Astrocyte (in vitro differentiated cells and primary cell): ENCODE measurements around the gene ZNF138. TPM values are rescaled to one million over a fixed set of nuclear protein-coding genes. Genes with fewer than 3 reads are reported as not detected.

ENCODE experiments used
- DNase-seq: peaks from one replicate; pipeline ENCODE4 v3.0.0-alpha.2; 2010; ENCODE audit warnings: low read depth
- FAIRE-seq: peaks from 2 replicates; lab custom pipeline; 2011; peaks lifted over from hg19 to GRCh38; lab: Jason Lieb, UNC
- H2AFZ ChIP-seq: 2 replicates; pipeline ENCODE4 v1.6.0; 2012; ENCODE audit warnings: low read depth, low read length, inconsistent platforms
- H3K27ac ChIP-seq: 2 replicates; pipeline ENCODE4 v1.5.1; 2011; ENCODE audit warnings: low read depth, low read length, inconsistent platforms
- H3K27me3 ChIP-seq: 2 replicates; pipeline ENCODE4 v1.6.0; 2011; ENCODE audit warnings: low read length, inconsistent platforms; ENCODE audit not compliant: insufficient read depth
- H3K36me3 ChIP-seq: 2 replicates; pipeline ENCODE4 v1.5.1; 2011; ENCODE audit warnings: low read length, inconsistent platforms; ENCODE audit not compliant: insufficient read depth
- H3K4me1 ChIP-seq: 2 replicates; pipeline ENCODE4 v1.5.1; 2011; ENCODE audit warnings: low read length, inconsistent platforms; ENCODE audit not compliant: insufficient read depth
- H3K4me2 ChIP-seq: 2 replicates; pipeline ENCODE4 v1.6.0; 2012; ENCODE audit warnings: low read length, inconsistent platforms
- H3K4me3 ChIP-seq: 2 replicates; pipeline ENCODE4 v1.5.1; 2011; ENCODE audit warnings: low read depth, mild to moderate bottlenecking, low read length, inconsistent platforms; ENCODE audit not compliant: insufficient read depth
- H3K79me2 ChIP-seq: 2 replicates; pipeline ENCODE4 v1.6.0; 2012; ENCODE audit warnings: mild to moderate bottlenecking, low read length, inconsistent platforms; ENCODE audit not compliant: insufficient read depth
- H3K9ac ChIP-seq: 2 replicates; pipeline ENCODE4 v1.6.0; 2012; ENCODE audit warnings: mild to moderate bottlenecking, low read length, inconsistent platforms
- H3K9me3 ChIP-seq: 2 replicates; pipeline ENCODE4 v1.5.1; 2012; ENCODE audit warnings: low read depth, mild to moderate bottlenecking, low read length, inconsistent platforms; ENCODE audit not compliant: insufficient read depth
- H4K20me1 ChIP-seq: 2 replicates; pipeline ENCODE4 v1.6.0; 2012; ENCODE audit warnings: low read length, inconsistent platforms; ENCODE audit not compliant: insufficient read depth
- H3K27ac Mint-ChIP-seq: one replicate; pipeline ENCODE4 v1.8.0; 2021; ENCODE audit warnings: mild to moderate bottlenecking, mixed read lengths; ENCODE audit not compliant: unreplicated experiment
- H3K27me3 Mint-ChIP-seq: one replicate; pipeline ENCODE4 v1.8.0; 2021; ENCODE audit warnings: low read depth, mixed read lengths; ENCODE audit not compliant: unreplicated experiment
- H3K36me3 Mint-ChIP-seq: one replicate; pipeline ENCODE4 v1.8.0; 2021; ENCODE audit warnings: low read depth, mixed read lengths; ENCODE audit not compliant: unreplicated experiment
- H3K4me1 Mint-ChIP-seq: one replicate; pipeline ENCODE4 v1.8.0; 2021; ENCODE audit warnings: low read depth, mixed read lengths; ENCODE audit not compliant: unreplicated experiment
- H3K4me3 Mint-ChIP-seq: one replicate; pipeline ENCODE4 v1.8.0; 2021; ENCODE audit warnings: mild to moderate bottlenecking, moderate library complexity, mixed read lengths; ENCODE audit not compliant: unreplicated experiment
- H3K9me3 Mint-ChIP-seq: one replicate; pipeline ENCODE4 v1.8.0; 2021; ENCODE audit warnings: mild to moderate bottlenecking, mixed read lengths; ENCODE audit not compliant: unreplicated experiment
- EZH2 ChIP-seq: IDR thresholded peaks from 2 replicates; pipeline ENCODE4 v1.6.1; 2012; ENCODE audit warnings: mild to moderate bottlenecking, low read length, inconsistent platforms; ENCODE audit not compliant: insufficient read depth
- total RNA-seq: library from RNA; stranded (reverse); gene quantifications from 2 replicates; pipeline ENCODE4 v1.2.1, GENCODE V29; 2021
- TF ChIP-seq, protein P1 (sequence below): IDR thresholded peaks from 2 replicates; pipeline ENCODE4 v1.5.1; 2011; ENCODE audit warnings: low read depth, mild to moderate bottlenecking, inconsistent platforms, low read length, moderate library complexity; ENCODE audit not compliant: insufficient read depth

ZNF138 gene
- total RNA-seq, 1 donor from 2014 or later: 5.7 TPM

DNA sequence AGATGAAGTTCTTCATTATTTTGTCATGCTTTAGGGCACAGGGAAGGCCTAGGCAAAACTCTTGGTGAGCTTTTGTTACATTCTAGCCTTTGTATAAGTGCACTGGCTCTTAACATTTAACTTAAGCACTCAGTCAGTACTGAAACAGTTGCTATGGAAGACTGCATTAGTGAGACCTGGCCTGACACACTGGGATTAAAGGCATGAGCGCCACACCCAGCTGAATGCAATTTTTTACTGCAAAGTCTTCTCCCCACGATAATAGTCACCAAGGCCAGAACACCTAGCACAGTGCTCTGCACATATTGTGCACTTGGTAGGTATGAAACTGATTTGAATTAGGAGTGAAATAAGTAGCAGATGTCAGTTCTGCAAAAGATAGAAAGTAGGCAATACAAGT is 41.2 kb upstream of the ZNF138 start:
- Mint-ChIP-seq H3K9me3 (peaks cover 6% of the 10 kb centered on the region), H3K4me1 (no peaks in the 10 kb centered on the region), H3K27me3 (no peaks in the 10 kb centered on the region), H3K4me3 (no peak overlapping the region), H3K27ac (no peak overlapping the region), H3K36me3 (no peaks in the 10 kb centered on the region)
- H2AFZ ChIP-seq: no peak overlapping the region
- H3K4me2 ChIP-seq: no peak overlapping the region
- H3K4me1 ChIP-seq: no peaks in the 10 kb centered on the region
- H3K9ac ChIP-seq: no peak overlapping the region
- no peaks in the 10 kb centered on the region for H3K79me2 ChIP-seq
- no peaks in the 10 kb centered on the region for H3K36me3 ChIP-seq
- H3K27me3 ChIP-seq: no peaks in the 10 kb centered on the region
- H3K9me3 ChIP-seq: no peaks in the 10 kb centered on the region
- no peak overlapping the region for H3K4me3 ChIP-seq
- no peak for FAIRE-seq
- TF ChIP-seq, protein P1, sequence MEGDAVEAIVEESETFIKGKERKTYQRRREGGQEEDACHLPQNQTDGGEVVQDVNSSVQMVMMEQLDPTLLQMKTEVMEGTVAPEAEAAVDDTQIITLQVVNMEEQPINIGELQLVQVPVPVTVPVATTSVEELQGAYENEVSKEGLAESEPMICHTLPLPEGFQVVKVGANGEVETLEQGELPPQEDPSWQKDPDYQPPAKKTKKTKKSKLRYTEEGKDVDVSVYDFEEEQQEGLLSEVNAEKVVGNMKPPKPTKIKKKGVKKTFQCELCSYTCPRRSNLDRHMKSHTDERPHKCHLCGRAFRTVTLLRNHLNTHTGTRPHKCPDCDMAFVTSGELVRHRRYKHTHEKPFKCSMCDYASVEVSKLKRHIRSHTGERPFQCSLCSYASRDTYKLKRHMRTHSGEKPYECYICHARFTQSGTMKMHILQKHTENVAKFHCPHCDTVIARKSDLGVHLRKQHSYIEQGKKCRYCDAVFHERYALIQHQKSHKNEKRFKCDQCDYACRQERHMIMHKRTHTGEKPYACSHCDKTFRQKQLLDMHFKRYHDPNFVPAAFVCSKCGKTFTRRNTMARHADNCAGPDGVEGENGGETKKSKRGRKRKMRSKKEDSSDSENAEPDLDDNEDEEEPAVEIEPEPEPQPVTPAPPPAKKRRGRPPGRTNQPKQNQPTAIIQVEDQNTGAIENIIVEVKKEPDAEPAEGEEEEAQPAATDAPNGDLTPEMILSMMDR: no peak
- TF ChIP-seq EZH2: no peak
- no peak overlapping the region for H3K27ac ChIP-seq
- DNase-seq: no peak
- H4K20me1 ChIP-seq: no peaks in the 10 kb centered on the region

DNA sequence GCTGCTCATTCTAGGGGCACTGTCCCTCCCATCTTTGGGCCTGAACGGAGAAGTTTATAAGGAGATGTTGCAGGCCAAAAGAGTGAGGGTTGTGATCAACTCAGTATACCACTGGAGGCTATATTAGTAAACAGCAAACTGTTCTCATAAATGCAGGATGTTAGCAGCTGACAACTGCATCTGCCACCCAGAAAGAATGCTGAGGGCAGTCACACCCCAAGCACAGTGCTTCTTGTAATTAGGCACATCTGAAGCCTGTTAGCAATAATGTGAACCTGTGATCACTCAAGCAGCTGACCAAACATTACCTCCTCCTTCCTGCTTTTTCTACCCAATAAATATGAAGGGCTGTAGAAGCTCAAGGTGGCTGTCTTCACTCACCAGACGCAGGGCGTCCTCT is 38.4 kb upstream of the ZNF138 start:
- no peak overlapping the region for H3K9ac ChIP-seq
- no peak overlapping the region for H3K4me2 ChIP-seq
- Mint-ChIP-seq H3K4me1 (no peaks in the 10 kb centered on the region), H3K36me3 (no peaks in the 10 kb centered on the region), H3K27me3 (no peaks in the 10 kb centered on the region), H3K27ac (no peak overlapping the region), H3K9me3 (peaks cover 6% of the 10 kb centered on the region), H3K4me3 (no peak overlapping the region)
- no peaks in the 10 kb centered on the region for H3K79me2 ChIP-seq
- H2AFZ ChIP-seq: no peak overlapping the region
- no peak for TF ChIP-seq EZH2
- TF ChIP-seq, protein P1: no peak
- H3K9me3 ChIP-seq: no peaks in the 10 kb centered on the region
- no peaks in the 10 kb centered on the region for H3K4me1 ChIP-seq
- H3K27me3 ChIP-seq: no peaks in the 10 kb centered on the region
- H4K20me1 ChIP-seq: no peaks in the 10 kb centered on the region
- no peaks in the 10 kb centered on the region for H3K36me3 ChIP-seq
- H3K4me3 ChIP-seq: no peak overlapping the region
- FAIRE-seq (no peak), DNase-seq (no peak)
- H3K27ac ChIP-seq: no peak overlapping the region

DNA sequence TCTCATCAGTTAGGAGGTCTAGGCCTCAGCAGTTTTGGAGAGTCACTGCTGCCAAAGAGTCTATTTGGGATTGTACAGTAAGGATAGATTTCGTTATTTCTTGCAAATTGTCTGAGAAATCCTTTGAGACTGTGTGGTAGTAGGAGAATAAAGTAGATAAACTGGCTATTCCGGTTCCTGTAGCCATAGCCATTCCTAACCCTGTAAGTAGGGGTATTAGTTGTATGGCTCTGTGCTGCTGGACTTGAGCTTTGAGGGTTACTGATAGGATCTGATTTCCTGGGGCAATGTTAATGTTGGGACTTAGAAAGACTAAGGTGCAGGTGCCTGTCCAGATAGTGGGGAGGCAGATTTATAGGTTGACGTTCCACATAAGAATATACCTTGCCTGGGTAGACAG is 36.1 kb upstream of the ZNF138 start:
- TF ChIP-seq, protein P1: no peak
- no peaks in the 10 kb centered on the region for H3K4me1 ChIP-seq
- no peak overlapping the region for H3K4me2 ChIP-seq
- Mint-ChIP-seq H3K4me3 (no peak overlapping the region), H3K36me3 (no peaks in the 10 kb centered on the region), H3K27me3 (no peaks in the 10 kb centered on the region), H3K27ac (no peak overlapping the region), H3K4me1 (no peaks in the 10 kb centered on the region), H3K9me3 (peaks cover 3% of the 10 kb centered on the region)
- no peak overlapping the region for H2AFZ ChIP-seq
- H4K20me1 ChIP-seq: no peaks in the 10 kb centered on the region
- H3K27me3 ChIP-seq: no peaks in the 10 kb centered on the region
- FAIRE-seq: no peak
- no peak overlapping the region for H3K4me3 ChIP-seq
- H3K27ac ChIP-seq: no peak overlapping the region
- DNase-seq: no peak
- H3K79me2 ChIP-seq: no peaks in the 10 kb centered on the region
- H3K9ac ChIP-seq: no peak overlapping the region
- no peaks in the 10 kb centered on the region for H3K36me3 ChIP-seq
- no peaks in the 10 kb centered on the region for H3K9me3 ChIP-seq
